HG03135 (cell line): ENCODE measurements around the gene NEK5.
"Not testable (repeated sequence)": the region's sequence is repeated elsewhere in the genome, so short reads cannot be mapped to it uniquely, and the experiment has no call there.

Experiments used
- ATAC-seq: cut with Tn5 transposase; IDR thresholded peaks from one replicate; pipeline ENCODE4 v1.9.1; 2021; ENCODE audit warnings: mild to moderate bottlenecking, moderate library complexity; ENCODE audit not compliant: unreplicated experiment

Gene NEK5

DNA sequence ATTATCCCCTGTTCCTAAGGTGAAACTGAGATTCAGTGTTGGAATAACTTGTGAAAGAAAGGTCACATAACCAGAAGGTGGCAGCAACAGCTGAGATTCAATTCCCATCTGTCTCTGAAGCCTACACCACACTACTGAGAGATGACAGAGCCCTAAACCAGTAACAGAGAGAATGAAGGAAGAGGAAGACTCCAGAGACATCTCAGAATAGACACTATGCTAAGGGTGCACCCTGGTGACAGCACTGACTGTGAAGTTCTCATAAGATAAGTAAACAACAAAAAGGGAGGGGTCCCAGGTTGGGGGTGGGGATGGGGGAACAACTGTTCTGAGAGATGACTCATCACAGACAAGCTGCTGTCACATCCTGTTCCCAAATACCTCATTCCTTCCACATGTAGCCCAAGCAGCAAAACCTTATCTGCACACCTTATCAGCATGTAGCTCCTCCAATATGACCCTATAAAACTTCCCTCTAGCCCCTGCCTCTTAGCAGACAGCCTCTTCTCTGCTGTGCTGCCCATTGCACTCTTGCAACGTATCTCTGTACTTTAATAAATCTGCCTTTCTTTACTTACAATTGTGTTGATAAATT is 57.8 kb downstream of the NEK5 start:
- ATAC-seq: no peak

GRCh38 chr13:52067237-52067636 is 61.6 kb downstream of the NEK5 start:
- no peak for ATAC-seq

- ATAC-seq: no peak
Observed at GRCh38 chr13:52061587-52061986, 67.3 kb downstream of the NEK5 start.

- not testable (repeated sequence) for ATAC-seq
Observed at GRCh38 chr13:52061064-52061463, 67.8 kb downstream of the NEK5 start.

DNA sequence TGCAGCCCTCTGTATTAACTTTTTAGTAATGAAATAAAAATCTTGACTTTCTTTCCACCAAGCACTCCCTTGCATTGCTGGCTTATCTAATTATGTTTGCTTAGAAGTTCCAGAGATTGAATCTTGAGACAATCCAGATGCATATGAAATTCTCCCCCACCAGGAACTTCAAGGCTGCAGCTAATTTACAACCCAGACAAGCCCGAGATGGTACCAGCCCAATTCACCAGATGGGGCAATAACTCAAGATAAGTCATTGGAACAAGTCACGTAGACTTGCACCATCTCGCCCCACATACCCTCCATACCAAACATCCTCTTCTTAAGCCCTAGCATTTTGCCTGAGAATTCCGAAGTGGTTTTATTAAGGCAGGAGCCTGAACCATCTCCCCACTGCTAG is 75.4 kb downstream of the NEK5 start:
- ATAC-seq: no peak

DNA sequence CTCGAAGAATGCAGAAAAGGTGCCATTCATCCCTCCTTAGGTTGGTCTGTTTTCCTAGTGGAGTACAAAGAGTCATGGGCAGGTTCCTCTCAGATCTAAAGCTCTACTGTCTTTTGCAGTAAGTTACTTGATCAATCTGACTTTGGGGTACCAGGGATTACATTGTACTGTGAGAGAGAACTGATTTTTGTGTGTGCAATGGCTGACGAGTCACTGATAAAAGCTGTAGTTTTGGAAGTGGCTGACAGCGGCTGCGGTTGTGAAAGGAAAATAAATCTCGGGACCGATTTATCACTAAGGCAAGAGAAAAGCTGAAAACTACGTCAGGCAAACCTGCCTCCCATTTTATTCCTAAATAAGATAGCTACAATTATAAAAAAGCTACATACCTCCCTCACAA is 77.5 kb downstream of the NEK5 start:
- no peak for ATAC-seq

GRCh38 chr13:52048516-52048915 is 80.4 kb downstream of the NEK5 start:
- ATAC-seq: no peak

DNA sequence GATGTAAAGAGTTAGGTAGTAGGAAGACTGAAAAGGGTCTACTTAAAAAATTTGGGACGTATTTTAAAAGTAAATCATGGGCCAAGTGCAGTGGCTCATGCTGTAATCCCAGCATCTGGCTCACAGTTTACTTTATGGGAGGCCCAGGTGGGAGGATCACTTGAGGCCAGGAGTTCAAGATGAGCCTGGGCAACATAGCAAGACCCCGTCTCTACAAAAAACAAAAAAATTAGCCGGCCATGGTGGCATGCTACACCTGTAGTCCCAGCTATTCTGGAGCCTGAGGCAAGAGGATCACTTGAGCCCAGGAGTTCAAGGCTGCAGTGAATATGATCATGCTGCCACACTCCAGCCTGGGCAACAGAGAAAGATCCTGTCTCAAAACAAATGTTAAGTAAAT is 81.4 kb downstream of the NEK5 start:
- ATAC-seq: no peak

DNA sequence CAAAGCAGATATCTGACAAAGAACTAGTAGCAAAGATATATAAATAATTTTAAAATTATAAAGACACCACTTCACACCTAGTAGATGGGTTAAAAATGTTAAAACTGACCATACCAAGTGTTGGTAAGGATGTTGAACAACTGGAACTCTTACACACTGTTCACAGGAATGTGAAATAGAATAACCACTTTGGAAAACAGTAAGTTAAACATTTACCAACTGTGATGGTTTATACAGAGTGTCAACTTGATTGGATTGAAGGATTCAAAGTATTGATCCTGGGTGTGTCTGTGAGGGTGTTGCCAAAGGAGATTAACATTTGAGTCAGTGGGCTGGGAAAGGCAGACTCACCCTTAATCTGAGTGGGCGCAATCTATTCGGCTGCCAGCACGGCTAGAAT is 85.2 kb downstream of the NEK5 start:
- ATAC-seq: no peak

DNA sequence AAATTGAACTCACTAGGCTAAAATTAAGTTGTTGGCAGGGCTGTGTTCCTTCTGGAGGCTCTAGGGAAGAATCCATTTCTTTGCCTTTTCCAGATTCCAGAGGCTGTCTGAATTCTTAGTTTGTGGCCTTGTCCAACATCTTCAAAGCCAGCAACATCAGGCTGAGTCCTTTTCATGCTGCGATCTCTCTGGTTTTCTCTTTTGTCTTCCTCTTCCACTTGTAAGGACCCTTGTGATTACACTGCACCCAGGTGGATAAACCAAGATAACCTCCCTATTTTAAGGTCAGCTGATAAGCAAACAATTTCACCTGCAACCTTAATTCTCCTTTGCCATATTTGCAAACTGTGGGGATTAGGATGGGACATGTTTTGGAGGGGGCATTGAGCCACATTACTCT is 92.8 kb downstream of the NEK5 start:
- no peak for ATAC-seq

GRCh38 chr13:52034616-52035226 is 94.2 kb downstream of the NEK5 start:
- no peak for ATAC-seq

- no peak for ATAC-seq
Observed at GRCh38 chr13:52033039-52033438, 95.8 kb downstream of the NEK5 start.

DNA sequence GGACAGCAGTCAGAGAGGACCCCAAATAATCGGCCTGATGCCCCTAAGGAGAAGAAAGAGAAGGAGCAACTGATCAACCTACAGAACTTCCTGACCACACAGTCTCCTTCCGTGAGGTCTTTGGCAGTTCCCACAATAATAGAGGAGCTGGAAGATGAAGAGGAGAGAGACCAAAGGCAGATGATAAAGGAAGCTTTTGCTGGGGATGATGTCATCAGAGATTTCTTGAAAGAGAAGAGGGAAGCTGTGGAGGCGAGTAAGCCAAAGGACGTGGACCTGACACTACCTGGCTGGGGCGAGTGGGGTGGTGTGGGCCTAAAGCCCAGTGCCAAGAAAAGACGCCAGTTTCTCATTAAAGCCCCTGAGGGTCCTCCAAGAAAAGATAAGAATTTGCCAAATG is 98.5 kb downstream of the NEK5 start:
- ATAC-seq: not testable (repeated sequence)

DNA sequence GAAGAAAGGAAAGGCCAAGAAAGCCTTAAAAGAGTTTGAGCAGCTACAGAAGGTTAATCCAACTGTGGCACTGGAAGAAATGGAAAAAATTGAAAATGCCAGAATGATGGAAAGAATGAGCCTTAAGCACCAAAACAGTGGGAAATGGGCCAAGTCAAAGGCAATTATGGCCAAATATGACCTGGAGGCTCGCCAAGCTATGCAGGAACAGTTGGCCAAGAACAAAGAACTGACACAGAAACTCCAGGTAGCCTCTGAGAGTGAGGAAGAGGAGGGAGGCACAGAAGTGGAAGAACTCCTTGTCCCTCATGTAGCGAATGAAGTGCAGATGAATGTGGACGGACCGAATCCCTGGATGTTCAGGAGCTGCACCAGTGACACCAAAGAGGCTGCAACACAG is 99.3 kb downstream of the NEK5 start:
- ATAC-seq: no peak

GRCh38 chr13:52027832-52028231 is 101.0 kb downstream of the NEK5 start:
- no peak for ATAC-seq

GRCh38 chr13:52026246-52026626 is 102.6 kb downstream of the NEK5 start:
- ATAC-seq: no peak

DNA sequence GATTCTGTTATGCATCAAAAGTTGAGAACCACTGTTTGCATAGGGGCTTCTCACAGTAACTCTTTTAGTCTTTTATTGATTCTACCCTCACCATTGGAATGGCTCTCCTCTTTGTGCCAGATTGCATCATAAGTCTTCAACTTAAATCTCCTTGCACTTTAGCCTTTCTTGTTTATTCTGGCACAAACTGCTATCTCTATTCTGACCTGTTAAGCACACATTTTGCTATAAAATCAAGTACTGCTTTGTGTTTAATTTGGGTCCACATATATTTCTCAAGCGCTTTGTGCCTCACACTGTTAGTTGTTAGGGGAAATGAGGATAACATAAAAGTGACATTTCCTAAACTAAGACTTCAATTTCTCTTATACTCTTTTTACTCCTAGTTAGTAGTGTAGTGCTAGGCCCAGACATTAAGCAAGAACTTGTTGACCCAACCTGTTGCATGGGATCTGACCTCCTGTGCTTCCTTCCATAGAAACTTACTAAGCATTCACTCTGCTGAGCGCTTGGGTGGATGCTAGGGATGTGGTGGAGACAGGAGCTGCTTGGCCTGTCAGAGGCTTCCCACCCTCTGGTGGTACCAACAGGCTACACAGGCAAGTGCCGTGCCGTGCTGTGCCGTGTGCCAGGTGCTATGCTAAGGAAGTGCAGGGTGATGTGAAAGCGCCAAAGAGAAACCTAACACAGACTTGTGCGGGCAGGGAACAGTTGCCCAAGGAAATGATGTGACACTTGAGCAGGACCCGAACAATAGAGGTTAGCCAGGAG is 103.2 kb downstream of the NEK5 start:
- ATAC-seq: no peak

GRCh38 chr13:52024481-52024880 is 104.4 kb downstream of the NEK5 start, which contains the start of gene UTP14C:
UTP14C (plus strand) TSS chr13:52024691; CDS start chr13:52028805, 4,114 bp downstream.
- no peak for ATAC-seq

- ATAC-seq: no peak
Observed at GRCh38 chr13:52022356-52022755, 106.5 kb downstream of the NEK5 start.

DNA sequence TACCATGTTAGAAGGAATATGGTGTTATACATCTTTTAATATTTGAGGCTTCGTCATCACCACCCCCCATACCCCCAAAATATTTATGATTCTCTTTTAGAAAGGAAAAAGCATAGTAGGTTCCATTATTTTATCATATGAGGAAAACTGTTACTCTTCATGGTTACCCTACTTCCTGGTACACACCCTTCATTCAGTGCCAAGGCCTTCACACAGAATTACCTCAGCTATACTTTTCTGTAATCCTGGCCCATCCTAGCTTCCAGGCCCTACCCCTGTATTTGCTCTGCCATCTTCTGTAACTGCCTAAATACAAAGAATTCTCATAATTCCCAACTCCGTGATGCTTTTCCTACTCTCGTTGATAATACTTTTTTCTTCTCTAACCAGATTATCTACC is 108.7 kb downstream of the NEK5 start:
- no peak for ATAC-seq

- no peak for ATAC-seq
Observed at GRCh38 chr13:52016296-52016695, 112.6 kb downstream of the NEK5 start.

DNA sequence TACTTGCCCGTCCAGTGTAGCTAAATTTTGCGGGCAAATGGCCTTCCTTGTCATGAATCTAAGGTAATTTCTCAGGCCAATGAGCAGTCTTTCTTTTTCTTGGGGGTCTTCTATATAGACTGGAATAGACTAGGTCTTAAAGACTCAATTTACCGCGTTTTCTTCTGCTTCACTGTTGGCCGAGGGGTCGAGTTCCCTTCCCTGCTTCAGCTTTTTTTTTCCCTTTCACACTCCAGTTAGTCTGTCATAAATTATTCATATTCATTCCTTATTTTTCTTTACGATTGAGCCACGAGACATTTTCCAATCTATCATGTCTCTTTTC is 116.4 kb downstream of the NEK5 start:
- no peak for ATAC-seq
